IMR-90 (cell line): ENCODE measurements around the gene NPTX1.

Experiments used
- BHLHE40 ChIP-seq: fragments of 150-350 bp; IDR thresholded peaks from 2 replicates; pipeline ENCODE4 v1.6.1; 2016; ENCODE audit warnings: mild to moderate bottlenecking, low read depth, low read length
- ELK1 ChIP-seq: fragments of 150-350 bp; IDR thresholded peaks from 2 replicates; pipeline ENCODE4 v1.6.1; 2016; ENCODE audit warnings: low read depth, mild to moderate bottlenecking, low read length, moderate library complexity, borderline replicate concordance
- MAFK ChIP-seq: IDR thresholded peaks from 2 replicates; pipeline ENCODE4 v1.6.1; 2012; ENCODE audit warnings: low read depth, low read length, improper control_type of control experiment
- MAZ ChIP-seq: IDR thresholded peaks from 2 replicates; pipeline ENCODE4 v1.6.1; 2012; ENCODE audit warnings: low read depth, mild to moderate bottlenecking, low read length, improper control_type of control experiment, moderate library complexity, borderline replicate concordance
- NFE2L2 ChIP-seq: fragments of 150-350 bp; IDR thresholded peaks from 2 replicates; pipeline ENCODE4 v1.6.1; 2016; ENCODE audit warnings: low read depth, mild to moderate bottlenecking, low read length
- POLR2A ChIP-seq: IDR thresholded peaks from 2 replicates; pipeline ENCODE4 v1.6.1; 2012; ENCODE audit warnings: mild to moderate bottlenecking, low read depth, low read length
- RAD21 ChIP-seq: IDR thresholded peaks from 2 replicates; pipeline ENCODE4 v1.6.1; 2012; ENCODE audit warnings: low read length, improper control_type of control experiment
- SMC3 ChIP-seq: fragments of 150-350 bp; IDR thresholded peaks from 2 replicates; pipeline ENCODE4 v1.6.1; 2016; ENCODE audit warnings: low read depth, mild to moderate bottlenecking, antibody characterized with exemption, low read length, moderate library complexity
- TF ChIP-seq, protein P1 (sequence below): conservative IDR thresholded peaks from 2 replicates; pipeline ENCODE4 v1.5.1; 2012; ENCODE audit warnings: mild to moderate bottlenecking, low read depth, low read length, improper control_type of control experiment
- TF ChIP-seq, protein P2 (sequence below): fragments of 150-350 bp; IDR thresholded peaks from 2 replicates; pipeline ENCODE4 v1.6.1; 2017; ENCODE audit warnings: mild to moderate bottlenecking, antibody characterized with exemption, low read length, low read depth

GRCh38 chr17:80465327-80465974, 11.0 kb downstream of the NPTX1 start:
- TF ChIP-seq, protein P1, sequence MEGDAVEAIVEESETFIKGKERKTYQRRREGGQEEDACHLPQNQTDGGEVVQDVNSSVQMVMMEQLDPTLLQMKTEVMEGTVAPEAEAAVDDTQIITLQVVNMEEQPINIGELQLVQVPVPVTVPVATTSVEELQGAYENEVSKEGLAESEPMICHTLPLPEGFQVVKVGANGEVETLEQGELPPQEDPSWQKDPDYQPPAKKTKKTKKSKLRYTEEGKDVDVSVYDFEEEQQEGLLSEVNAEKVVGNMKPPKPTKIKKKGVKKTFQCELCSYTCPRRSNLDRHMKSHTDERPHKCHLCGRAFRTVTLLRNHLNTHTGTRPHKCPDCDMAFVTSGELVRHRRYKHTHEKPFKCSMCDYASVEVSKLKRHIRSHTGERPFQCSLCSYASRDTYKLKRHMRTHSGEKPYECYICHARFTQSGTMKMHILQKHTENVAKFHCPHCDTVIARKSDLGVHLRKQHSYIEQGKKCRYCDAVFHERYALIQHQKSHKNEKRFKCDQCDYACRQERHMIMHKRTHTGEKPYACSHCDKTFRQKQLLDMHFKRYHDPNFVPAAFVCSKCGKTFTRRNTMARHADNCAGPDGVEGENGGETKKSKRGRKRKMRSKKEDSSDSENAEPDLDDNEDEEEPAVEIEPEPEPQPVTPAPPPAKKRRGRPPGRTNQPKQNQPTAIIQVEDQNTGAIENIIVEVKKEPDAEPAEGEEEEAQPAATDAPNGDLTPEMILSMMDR, result no peak
- TF ChIP-seq POLR2A, result 0 out of 2 replicates have a peak, but pooled peaks have one; percentile 21
- TF ChIP-seq NFE2L2, result no peak
- TF ChIP-seq RAD21, result no peak
- no peak for TF ChIP-seq ELK1
- no peak for TF ChIP-seq SMC3
- no peak for TF ChIP-seq BHLHE40
- TF ChIP-seq, protein P2, sequence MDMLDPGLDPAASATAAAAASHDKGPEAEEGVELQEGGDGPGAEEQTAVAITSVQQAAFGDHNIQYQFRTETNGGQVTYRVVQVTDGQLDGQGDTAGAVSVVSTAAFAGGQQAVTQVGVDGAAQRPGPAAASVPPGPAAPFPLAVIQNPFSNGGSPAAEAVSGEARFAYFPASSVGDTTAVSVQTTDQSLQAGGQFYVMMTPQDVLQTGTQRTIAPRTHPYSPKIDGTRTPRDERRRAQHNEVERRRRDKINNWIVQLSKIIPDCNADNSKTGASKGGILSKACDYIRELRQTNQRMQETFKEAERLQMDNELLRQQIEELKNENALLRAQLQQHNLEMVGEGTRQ, result no peak
- TF ChIP-seq MAZ, result no peak
- no peak for TF ChIP-seq MAFK
